HG02970 (cell line): ENCODE data around the gene PAPPA2.

ENCODE experiments used
- ATAC-seq: cut with Tn5 transposase; IDR thresholded peaks from one replicate; pipeline ENCODE4 v1.9.1; 2021; ENCODE audit warnings: mild to moderate bottlenecking, moderate library complexity, moderate number of reproducible peaks; ENCODE audit not compliant: unreplicated experiment, low FRiP score

The PAPPA2 gene

DNA sequence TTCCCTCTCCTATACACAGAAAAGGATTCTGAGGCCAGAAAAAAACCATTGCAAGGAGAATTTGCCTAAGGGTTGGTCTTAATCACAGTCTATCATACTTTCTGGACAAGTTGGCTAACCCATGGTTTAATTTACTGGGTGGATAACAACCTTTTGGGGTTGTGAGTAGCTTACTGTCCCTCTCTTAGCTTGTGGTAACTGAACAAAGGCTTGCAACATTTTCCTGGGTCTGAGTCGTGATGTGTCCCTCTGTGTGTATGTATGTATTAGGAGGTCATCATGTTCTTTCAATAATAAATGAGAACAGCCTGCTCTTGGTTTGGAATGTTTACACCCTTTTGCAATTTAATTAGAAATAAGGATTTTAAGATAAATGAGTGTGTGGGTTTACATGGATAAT lies 36.7 kb downstream of the PAPPA2 start:
- no peak for ATAC-seq

DNA sequence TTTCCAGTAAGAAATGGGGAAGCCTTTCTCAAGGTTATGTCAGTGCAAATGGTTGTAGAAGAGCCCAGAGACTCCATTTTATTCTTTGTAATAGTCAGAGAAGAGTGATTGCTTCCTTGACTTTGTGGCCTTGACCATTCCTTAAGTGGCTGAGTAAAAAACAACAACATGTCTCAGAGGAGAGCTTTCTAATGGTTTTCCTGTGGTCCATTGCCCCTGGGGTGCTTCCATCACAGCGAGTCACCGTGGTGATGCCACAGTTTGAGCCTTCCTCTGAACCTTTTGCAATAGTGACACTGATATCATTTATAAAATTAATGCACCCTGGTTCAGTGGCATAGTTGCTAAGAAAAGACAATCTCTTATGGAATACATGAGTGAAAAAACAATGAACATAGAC lies 38.6 kb downstream of the PAPPA2 start:
- no peak for ATAC-seq

DNA sequence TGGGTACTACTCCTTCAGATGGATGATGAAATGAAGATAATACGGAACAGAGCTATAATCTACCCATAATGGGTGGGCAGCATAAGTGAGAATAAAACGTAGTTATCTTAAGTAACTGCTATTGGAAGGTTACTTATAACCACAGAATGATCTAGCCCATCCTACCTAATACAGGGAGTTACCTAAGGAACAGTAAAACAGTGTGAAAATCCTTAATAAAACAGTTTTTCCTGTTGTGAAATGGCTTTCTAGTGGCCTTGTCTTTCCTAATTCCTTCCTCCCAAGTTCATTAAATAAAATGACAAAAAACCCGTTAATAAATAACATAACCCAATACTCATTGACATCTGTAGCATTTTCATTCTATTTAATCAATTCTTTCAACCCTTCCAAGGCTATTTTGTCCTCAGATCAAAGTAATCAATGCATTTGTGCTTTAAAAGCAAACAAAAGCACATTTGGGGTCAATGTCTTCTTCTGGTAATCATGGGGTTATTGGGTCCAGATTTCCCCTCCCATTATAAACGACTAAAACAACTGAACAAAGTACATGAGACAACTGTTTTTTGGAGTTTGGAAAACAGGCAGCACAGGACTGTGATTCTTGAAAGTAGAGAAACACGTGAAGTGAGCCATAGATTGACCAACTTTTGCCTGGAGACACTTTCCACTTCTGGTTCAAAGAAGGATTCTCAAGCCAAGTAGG lies 42.0 kb downstream of the PAPPA2 start:
- no peak for ATAC-seq

DNA sequence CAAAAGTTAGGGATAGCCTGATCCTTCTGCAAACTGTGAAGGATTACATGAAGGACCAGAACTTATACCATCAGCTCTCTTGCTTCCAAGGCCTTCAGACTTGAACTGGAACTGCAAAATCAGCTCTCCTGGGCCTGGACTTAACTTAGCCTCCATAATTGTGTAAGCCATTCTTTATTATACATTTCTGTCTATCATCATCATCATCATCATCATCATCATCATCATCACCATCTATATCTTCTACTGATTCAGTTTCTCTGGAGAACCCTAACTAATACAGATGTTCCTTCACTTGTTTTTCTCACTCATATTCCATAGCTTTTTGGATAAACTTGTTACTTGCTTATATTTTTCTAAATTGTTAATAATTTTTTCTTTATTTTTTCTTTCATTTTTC lies 50.0 kb downstream of the PAPPA2 start:
- no peak for ATAC-seq

DNA sequence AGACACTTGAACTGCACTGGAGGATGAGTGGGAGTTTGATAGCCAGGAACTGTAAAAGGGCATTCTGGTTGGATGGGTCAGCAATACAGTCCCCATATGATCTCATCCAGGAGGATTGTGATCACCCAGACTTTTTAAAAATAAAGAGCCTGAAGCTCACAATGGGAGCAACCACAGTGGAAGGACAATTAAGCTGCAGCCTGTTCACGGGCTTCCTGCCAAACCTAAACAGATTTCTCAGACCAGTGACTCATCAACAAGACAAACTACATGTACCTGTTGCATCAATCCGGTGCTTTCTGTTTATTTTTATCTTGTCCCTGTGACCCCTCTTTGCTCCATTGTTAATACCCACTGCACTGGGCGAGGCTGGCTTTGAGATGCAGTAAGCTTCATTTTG lies 52.3 kb downstream of the PAPPA2 start:
- ATAC-seq, result no peak

DNA sequence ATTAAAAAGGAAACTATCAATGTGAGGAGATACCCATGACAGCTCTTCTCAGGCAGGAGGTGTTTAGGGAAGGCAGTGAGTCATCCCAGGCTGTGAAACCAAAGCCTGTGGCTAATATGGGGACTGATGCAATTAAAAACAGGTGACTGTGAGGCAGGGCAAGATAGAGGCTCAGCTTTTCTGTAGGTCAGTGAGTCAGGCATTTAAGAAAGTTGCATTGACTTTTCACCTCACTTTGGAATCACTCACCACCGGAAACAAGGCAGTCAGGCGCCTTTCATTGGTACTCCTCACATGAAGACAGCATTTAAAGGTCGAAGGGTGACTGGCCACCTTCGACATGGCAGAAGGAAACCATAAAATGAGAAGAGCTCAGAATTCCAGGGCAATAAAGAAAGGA lies 54.5 kb downstream of the PAPPA2 start:
- ATAC-seq, result no peak

DNA sequence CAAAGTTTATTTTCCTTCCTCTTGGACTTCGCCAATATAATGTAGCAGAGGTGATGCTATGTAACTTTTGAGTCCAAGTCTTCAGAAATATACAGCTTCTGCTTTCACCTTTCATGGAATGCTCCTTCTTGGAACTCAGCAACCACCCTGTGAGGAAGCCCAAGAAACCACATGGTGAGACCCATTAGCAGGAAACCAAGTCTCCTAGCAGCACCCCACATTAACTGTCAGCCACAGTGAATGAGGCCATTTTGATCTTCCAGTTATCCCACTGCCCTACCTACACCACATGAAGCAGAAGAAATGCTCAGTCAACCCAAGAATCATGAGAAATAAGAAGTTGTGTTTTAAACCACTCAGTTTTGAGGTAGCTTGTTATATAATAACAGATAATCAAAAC lies 58.2 kb downstream of the PAPPA2 start:
- no peak for ATAC-seq

DNA sequence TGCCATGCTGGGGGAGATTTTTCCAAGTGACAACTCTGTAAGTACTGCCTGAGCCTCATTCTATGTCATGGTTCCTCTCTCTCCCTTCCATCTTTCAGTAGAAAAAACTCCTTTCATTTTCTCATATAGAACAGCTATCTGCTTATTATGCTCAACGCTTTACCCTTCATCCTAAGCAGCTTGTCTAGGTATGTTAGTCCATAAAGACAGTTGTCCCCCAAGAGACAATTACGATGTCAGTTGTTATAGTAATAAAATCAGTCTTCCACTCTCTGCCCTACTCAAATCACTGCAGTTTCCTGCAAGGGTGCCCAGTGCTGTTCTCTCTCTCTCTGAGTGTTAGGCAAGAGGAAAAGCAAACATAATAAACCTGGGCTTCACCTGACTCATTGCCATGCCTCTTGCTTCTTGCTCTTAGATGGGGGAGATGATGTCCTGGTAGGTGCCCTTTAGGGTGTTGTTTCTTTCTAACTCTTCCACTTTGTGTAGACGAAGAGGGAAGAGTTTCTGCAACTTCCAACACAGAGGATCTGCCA lies 59.4 kb downstream of the PAPPA2 start:
- ATAC-seq, result no peak

DNA sequence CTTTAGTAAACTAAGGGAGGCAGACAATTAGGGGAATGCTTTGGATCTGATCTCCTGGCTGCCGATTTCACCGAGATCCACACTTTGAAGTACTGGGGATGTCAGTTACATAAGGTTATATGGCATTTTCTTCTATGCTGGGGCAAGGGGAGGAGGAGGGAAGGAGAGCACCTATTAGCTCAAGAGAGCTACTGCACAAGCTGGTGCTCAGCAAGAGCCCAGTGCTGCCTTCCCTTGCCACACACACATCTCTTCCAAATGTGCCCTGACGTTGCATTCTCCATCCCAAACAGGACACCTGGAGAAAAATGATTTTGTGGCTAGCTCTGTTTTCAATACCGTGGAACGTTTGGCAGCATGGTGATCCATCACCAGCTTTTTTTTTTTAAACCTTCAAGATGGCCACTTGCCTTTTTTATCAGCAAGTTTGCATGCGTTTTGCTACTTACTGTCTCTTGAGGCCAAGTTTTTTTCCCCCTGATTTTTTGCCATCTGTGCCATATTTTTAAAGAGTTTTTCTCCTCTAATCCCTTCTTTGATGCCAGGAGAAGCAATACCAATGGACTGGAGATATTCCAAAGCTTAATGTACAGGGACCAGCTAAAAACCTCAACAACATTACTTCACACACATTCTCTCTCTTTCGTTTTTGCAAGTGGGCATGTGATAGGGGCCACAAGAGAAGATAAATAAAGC lies 66.6 kb downstream of the PAPPA2 start:
- no peak for ATAC-seq

DNA sequence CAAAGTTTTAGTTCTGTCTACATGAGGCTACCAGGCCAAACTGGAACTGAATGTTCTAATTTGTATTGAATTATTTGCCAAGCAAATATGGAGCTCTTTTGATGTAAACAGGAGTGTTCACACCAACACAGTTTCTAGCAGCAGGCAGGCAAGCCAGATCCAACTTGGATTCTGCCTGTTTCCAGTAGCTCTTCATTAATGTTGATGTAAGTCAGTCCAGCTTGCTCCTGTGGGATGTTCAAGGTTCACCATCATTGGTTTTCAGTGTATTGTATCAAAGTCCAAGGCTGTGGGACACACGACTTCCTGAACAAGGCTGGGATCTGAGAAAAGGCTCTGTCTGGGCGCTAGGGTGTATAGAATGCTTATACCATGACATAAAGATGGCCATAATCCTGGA lies 68.1 kb downstream of the PAPPA2 start:
- ATAC-seq, result no peak

DNA sequence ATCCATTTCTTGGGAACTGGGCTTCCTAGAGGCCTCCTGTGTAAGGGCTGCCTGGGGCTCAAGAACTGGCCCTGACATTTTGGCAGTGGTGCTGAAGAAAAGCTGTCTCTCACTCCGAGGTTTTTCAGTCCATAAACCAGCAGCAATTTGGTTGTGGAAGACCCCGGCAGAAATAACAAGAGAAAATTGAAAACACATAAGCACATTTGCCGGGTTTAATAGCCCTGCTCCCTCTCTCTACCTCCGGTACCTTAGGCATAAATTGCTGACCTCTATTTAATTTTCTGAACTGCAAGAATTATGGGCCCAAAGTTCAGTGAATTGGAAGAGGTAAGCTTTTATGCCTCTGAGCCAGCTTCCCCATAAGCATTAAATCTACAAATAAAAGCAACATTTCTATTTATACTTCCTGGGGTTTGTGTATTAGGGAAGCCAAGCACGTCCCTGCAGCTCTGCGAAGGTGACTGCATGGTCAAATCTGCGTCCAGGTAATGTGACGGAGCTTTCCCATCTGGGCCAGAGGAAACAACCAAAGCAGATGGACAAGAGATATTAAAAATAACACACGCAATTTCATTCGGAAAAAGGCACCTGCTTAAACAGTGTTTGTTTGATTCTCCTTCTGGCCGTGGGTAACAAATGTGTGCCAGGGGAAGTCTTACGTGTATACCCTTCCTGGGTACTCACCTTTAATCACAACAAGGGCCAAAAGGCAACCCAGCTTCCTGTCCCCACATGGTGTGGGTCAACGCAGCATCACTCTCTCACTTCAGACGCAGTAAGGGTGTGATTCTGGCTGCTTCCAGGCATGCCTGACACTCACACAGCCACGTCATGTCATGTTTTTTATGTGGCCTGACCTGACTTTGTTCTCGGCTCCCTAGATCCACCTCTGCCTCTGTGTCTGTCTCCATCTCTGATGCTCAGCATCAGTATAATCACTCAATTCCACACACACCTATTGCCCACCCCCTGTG lies 69.2 kb downstream of the PAPPA2 start:
- ATAC-seq, result no peak

DNA sequence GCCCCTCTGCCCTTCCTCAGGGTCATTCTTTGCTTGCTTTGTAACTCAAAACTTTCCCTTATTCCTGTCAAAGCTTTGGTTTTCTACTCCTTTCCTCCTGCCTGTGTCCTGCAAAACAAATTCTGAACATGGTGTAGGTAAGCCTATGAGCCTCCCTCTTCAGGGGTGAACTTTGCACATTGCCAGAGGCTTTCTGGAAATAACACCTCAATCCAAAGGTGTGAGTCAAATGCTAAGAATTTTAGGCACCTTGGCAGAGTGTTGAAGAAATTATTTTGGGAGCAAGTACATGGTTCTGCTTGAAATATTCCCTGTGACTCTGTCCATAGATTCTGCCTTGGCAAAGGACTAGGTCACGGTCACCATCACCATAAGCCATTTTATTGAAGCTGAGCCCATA lies 70.0 kb downstream of the PAPPA2 start:
- no peak for ATAC-seq

DNA sequence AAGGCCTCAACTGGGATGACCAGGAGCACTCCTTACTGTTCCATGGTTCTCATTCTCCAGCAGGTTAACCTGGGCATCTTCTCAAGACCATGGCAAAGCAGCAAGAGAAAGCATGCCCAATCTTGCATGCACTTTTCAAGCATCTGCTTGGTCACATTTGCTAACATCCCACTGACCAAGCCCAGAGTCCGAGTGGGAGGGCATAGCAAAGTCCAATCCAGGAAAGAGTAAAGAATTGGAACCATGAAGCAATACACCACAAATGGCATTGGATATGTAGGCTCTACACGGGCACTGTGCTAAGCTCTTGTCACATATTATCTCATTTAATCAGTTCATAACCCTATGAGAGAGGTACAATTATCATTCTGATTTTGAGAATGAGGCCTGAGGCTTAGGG lies 73.6 kb downstream of the PAPPA2 start:
- ATAC-seq, result no peak

DNA sequence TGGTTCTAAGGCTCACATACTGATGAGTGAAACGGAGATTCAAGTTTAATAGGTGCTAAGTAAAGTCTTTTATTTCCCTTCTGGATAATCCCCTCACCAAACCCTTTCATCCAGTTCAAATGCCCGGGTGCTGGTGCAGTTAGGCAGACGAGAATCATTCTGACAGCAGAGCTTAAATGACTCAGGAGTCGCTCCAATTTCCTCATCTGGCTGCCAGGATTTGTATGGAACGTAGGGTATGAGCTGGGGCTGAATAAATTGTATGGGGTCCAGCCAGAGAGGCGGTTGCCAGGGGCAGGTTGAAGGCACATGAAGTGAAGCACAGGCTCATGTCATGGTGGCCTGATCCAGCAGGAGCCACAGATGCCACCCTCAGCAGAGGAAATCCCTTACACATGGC lies 76.0 kb downstream of the PAPPA2 start:
- no peak for ATAC-seq

DNA sequence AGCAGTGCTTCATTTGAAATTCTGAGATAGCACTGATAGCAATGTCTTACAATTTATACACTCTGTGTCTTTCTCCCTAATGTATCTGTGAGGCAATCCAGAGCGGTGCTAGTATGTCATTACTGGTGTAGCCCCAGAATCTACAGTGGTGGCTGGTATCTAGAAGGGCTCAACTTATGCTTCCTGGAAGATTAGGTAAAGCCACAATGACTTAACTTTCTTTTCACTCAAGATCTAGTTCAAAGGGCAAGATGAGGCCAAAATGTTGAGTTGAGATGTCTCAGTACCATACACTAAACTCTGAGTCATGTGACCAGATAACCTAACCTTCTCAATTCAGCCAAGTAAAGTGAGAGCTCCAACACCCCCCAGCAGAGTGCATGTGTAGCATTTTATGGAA lies 77.5 kb downstream of the PAPPA2 start:
- ATAC-seq, result no peak

DNA sequence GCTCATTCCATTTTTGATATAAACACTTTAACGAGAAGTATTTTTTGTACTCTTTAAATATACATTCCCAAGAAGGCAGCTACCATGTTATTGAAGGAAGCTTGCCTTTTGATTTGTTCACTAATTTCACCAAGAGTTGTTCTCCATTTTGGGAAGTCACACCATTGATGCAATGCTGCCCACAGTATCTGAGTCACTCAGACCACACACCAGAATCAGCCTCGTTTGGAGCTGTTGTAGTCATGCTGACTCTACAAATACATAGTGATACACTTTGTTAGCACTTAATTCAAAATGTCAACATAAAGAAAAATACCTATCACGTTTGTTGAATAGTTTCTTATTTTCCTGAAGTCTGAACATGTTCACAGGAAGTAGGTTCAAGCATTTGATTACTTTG lies 78.7 kb downstream of the PAPPA2 start:
- no peak for ATAC-seq

DNA sequence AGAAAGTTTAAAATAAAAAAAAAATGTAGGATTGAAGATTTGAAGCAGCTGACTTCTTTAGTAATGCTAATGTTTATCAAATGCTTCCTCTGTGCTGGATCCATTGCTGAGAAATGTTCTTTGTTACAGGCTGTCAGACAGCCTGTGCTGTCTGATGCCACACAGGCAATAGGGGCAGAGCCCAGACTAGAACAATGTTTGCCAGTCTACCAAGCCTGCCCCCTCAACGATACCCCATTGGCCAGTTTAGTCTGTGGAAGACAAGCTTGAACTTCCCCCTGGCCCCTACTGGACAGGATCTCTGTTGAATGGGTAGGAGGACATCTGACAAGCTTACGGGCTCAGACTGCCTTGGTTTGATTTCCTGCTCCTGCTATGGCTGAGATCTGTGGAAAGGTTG lies 79.4 kb downstream of the PAPPA2 start:
- ATAC-seq, result no peak

DNA sequence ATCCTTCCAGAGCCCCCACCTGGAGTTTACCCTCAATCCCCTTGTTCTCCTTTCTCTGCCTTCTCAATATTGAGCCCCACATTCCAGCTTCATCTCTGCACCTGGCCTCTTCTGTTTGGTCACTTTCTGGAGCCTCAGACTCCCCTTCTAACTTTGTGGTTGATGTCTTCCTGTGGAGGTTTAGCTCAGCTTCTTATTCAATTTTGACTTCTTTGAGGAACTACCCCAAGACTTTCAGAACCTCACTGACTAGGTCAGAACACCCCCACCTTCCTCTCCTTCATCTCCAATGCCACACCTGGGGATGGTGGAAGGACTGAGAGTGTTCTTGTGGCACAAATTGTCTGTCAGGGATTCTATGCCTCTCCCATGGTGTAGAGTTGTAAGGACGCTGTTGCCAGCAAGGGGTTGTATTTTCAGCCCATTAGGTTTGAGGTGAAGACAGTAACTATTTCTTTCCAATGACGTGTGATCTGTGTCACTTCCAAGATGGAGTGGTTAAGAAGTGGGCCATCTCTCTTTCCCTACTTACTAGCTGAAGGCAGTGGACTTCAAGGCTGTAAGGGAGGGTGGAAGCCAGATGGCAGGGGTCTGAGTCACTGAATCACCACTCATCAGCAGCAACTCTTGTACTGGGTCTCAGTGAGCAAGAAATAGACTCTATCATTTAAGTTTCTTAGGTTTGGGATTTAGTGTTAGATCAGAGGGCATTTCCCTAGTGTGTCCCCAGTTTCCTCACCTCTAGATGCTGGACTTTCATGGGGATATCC lies 80.6 kb downstream of the PAPPA2 start:
- no peak for ATAC-seq

DNA sequence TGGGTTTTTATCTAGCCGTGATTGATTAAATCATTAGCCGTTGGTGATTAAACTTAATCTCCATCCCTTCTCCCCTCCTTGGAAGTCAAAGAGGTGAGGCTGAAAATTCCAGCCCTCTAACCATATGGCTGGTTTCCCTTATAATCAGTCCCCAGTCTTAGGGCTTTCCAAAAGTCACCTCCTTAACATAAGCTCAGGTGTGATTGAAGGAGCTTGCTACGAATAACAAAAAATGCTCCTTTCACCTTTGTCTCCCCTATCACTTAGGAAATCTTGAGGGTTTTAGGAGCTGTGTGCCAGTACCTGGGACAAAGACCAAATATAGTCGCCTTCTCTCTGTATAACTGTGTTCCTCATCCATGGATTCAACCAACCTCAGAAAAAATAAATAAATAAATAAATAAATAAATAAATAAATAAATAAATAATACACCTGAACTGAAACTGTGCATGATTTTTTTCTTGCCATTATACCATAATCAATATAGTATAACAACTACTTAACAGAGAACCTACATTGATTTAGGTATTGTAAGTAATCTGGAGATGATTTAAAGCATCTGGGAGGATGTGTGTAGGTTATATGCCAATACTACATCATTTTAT lies 82.2 kb downstream of the PAPPA2 start:
- ATAC-seq, result no peak

DNA sequence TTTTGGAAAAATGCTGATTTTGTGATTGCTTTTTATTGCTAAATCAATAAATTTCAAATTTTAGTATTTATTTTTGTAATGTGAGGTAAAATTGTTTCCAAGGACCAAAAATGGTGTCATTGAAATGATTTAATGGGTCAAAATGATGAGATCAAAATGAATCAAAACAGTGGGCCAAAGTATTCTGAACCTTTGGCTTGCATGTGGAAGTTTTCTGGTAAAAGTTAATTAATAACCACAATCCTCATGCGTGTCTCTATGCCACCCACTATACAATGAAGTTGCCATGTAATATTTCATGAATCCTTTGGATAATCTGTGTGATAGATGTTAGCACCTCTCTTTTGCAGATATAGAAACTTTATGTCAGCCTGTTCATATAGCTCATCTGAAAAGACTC lies 83.8 kb downstream of the PAPPA2 start:
- ATAC-seq, result no peak
